ENCODE results near the gene C10orf95.

The C10orf95 gene

DNA sequence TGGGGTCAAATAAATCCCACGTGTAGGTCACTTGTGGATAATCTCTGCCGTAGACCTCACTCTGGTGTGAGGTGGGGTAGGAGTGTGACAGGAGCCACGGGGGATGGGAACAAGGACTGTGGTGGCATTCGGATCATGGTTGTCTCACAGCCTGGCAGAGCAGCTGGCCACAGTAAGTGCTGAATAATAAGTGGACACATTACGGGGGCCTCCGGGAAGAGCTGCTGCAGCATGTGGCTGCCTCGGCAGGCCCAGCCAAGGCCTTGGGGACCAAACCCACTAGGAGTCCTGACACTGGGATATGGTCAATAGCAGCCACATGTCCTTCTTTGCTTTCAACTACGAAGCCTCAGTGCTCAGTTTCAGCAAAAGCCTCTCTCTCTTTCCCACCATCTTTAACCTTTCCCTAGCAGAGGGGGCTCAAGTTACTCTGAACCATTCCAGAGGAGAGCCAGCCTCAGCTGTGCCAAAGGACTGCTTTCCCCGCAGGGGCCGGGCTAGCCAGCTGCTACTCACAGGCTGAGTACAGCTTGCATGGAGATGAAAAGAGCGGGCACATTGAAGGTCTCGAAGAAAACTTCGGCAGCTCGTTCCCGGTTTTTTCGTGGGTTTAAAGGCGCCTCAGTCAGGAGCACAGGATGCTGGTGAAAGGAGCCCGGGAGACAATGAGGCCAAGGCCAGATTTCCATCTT lies 33.9 kb upstream of the C10orf95 start:
- Histone ChIP-seq H2AFZ (ENCODE audit: low read depth, low read length) (no peak overlapping the region), H3K27me3 (ENCODE audit: control insufficient read depth in 1 of 2, insufficient read depth in 1 of 2, low read length in 2 of 2) (no peaks in the 10 kb centered on the region), H4K8ac (ENCODE audit: low read length) (no peak overlapping the region), H3K4me2 (ENCODE audit: low read length, poor library complexity, severe bottlenecking) (no peak overlapping the region), H3K36me3 (ENCODE audit: control insufficient read depth in 1 of 2, insufficient read depth in 2 of 2, low read depth in 1 of 2, low read length in 2 of 2) (peaks cover 86 to 96% of the 10 kb centered on the region in 2 experiments), H3K23ac (ENCODE audit: low read length in 2 of 2) (no peak overlapping the region), H2AK5ac (ENCODE audit: low read length, severe bottlenecking) (no peak overlapping the region), H3K18ac (ENCODE audit: low read depth in 1 of 2, low read length in 2 of 2) (no peak overlapping the region), H3K4me3 (ENCODE audit: insufficient read depth in 1 of 2, low read depth in 1 of 2, low read length in 2 of 2) (no peak overlapping the region), H3K14ac (ENCODE audit: low read length in 2 of 2) (no peak overlapping the region), H3K9me3 (ENCODE audit: control insufficient read depth, low read length) (no peaks in the 10 kb centered on the region), H4K91ac (ENCODE audit: low read length) (no peak overlapping the region), H3K4me1 (ENCODE audit: control insufficient read depth, insufficient read depth, low read depth, low read length) (no peaks in the 10 kb centered on the region), H2BK15ac (ENCODE audit: low read depth, poor library complexity, severe bottlenecking) (no peak overlapping the region), H3K79me1 (replicated peaks; ENCODE audit: low read length, poor library complexity, severe bottlenecking) (peaks cover 38% of the 10 kb centered on the region), H2BK120ac (ENCODE audit: low read depth, low read length) (no peak overlapping the region), H3K4ac (ENCODE audit: low read depth in 1 of 2, low read length in 2 of 2) (no peak overlapping the region), H3K27ac (ENCODE audit: low read length, poor library complexity, severe bottlenecking) (no peak overlapping the region), H2BK12ac (ENCODE audit: low read length in 2 of 2) (no peak overlapping the region), H2BK5ac (ENCODE audit: low read depth, low read length, poor library complexity, severe bottlenecking) (no peak overlapping the region), H3K9ac (ENCODE audit: low read length) (no peak overlapping the region)
- WGBS: 91% methylated on average over 18 of the region's 18 CpGs
- DNase-seq: no peak

DNA sequence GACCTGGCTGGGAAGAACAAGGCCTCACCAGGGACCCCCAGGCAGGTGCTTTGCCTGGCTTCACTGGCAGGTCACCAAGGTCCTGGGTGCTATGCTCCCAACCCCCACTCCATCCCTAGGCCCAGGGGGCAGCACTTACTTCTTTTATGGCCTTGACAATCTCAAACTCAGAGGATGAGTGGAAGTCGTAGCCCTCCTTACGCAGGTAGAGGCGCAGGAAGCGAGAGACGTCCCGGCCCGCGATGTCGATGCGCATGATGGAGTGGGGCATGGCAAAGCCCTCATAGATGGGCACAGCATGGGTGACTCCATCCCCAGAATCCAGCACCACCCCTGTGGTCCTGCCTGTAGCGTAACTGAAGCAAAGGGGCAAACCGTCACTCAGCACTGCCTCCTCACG lies 32.7 kb upstream of the C10orf95 start:
- no peaks in the 10 kb centered on the region for H3K27me3 ChIP-seq (ENCODE audit: control insufficient read depth in 1 of 2, insufficient read depth in 1 of 2, low read length in 2 of 2)
- no peak overlapping the region for H2BK12ac ChIP-seq (ENCODE audit: low read length in 2 of 2)
- H3K14ac ChIP-seq (ENCODE audit: low read length in 2 of 2): no peak overlapping the region
- H3K4me2 ChIP-seq (ENCODE audit: low read length, poor library complexity, severe bottlenecking): no peak overlapping the region
- 99% methylated on average over 13 of the region's 13 CpGs for WGBS
- H3K9ac ChIP-seq (ENCODE audit: low read length): no peak overlapping the region
- no peak overlapping the region for H3K18ac ChIP-seq (ENCODE audit: low read depth in 1 of 2, low read length in 2 of 2)
- H4K8ac ChIP-seq (ENCODE audit: low read length): no peak overlapping the region
- no peak overlapping the region for H3K23ac ChIP-seq (ENCODE audit: low read length in 2 of 2)
- H2BK15ac ChIP-seq (ENCODE audit: low read depth, poor library complexity, severe bottlenecking): no peak overlapping the region
- no peaks in the 10 kb centered on the region for H3K4me1 ChIP-seq (ENCODE audit: control insufficient read depth, insufficient read depth, low read depth, low read length)
- H2AK5ac ChIP-seq (ENCODE audit: low read length, severe bottlenecking): no peak overlapping the region
- H4K91ac ChIP-seq (ENCODE audit: low read length): no peak overlapping the region
- peaks cover 38% of the 10 kb centered on the region for H3K79me1 ChIP-seq (replicated peaks; ENCODE audit: low read length, poor library complexity, severe bottlenecking)
- H2AFZ ChIP-seq (ENCODE audit: low read depth, low read length): no peak overlapping the region
- peaks cover 98% of the 10 kb centered on the region in 2 experiments for H3K36me3 ChIP-seq (ENCODE audit: control insufficient read depth in 1 of 2, insufficient read depth in 2 of 2, low read depth in 1 of 2, low read length in 2 of 2)
- DNase-seq: no peak
- H2BK120ac ChIP-seq (ENCODE audit: low read depth, low read length): no peak overlapping the region
- no peak overlapping the region for H3K4me3 ChIP-seq (ENCODE audit: insufficient read depth in 1 of 2, low read depth in 1 of 2, low read length in 2 of 2)
- H2BK5ac ChIP-seq (ENCODE audit: low read depth, low read length, poor library complexity, severe bottlenecking): no peak overlapping the region
- H3K27ac ChIP-seq (ENCODE audit: low read length, poor library complexity, severe bottlenecking): no peak overlapping the region
- no peaks in the 10 kb centered on the region for H3K9me3 ChIP-seq (ENCODE audit: control insufficient read depth, low read length)
- no peak overlapping the region for H3K4ac ChIP-seq (ENCODE audit: low read depth in 1 of 2, low read length in 2 of 2)

DNA sequence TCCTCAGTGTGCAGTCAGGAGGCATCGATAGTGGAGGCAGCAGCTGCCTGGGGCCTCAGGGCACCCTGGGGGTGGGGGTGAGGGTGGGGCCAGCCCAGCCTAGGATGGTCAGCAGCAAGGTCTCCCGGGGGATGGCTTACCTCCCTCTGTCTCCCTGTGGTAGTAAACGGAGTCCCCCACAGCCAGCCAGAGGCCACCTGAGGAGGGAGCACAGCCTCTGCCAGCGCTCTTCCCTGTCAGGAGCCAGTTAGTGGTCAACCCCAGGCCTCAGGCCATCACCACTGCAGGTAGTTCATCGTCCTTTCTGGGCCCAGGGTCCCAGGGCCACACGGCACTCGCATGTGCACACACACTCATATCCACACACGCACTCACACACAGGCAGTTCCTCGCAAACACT lies 29.1 kb upstream of the C10orf95 start:
- peaks cover 66 to 69% of the 10 kb centered on the region in 2 experiments for H3K36me3 ChIP-seq (ENCODE audit: control insufficient read depth in 1 of 2, insufficient read depth in 2 of 2, low read depth in 1 of 2, low read length in 2 of 2)
- H4K91ac ChIP-seq (ENCODE audit: low read length): no peak overlapping the region
- no peak overlapping the region for H2BK12ac ChIP-seq (ENCODE audit: low read length in 2 of 2)
- H3K4me1 ChIP-seq (ENCODE audit: control insufficient read depth, insufficient read depth, low read depth, low read length): peaks cover 2% of the 10 kb centered on the region
- no peak overlapping the region for H2BK15ac ChIP-seq (ENCODE audit: low read depth, poor library complexity, severe bottlenecking)
- no peak for DNase-seq
- H3K14ac ChIP-seq (ENCODE audit: low read length in 2 of 2): no peak overlapping the region
- no peak overlapping the region for H3K4me3 ChIP-seq (ENCODE audit: insufficient read depth in 1 of 2, low read depth in 1 of 2, low read length in 2 of 2)
- H3K9me3 ChIP-seq (ENCODE audit: control insufficient read depth, low read length): no peaks in the 10 kb centered on the region
- no peak overlapping the region for H4K8ac ChIP-seq (ENCODE audit: low read length)
- no peak overlapping the region for H2BK120ac ChIP-seq (ENCODE audit: low read depth, low read length)
- H3K9ac ChIP-seq (ENCODE audit: low read length): no peak overlapping the region
- H2AFZ ChIP-seq (ENCODE audit: low read depth, low read length): no peak overlapping the region
- H3K27me3 ChIP-seq (ENCODE audit: control insufficient read depth in 1 of 2, insufficient read depth in 1 of 2, low read length in 2 of 2): no peaks in the 10 kb centered on the region
- no peak overlapping the region for H3K27ac ChIP-seq (ENCODE audit: low read length, poor library complexity, severe bottlenecking)
- no peak overlapping the region for H3K4ac ChIP-seq (ENCODE audit: low read depth in 1 of 2, low read length in 2 of 2)
- no peak overlapping the region for H3K18ac ChIP-seq (ENCODE audit: low read depth in 1 of 2, low read length in 2 of 2)
- no peak overlapping the region for H3K4me2 ChIP-seq (ENCODE audit: low read length, poor library complexity, severe bottlenecking)
- peaks cover 21% of the 10 kb centered on the region for H3K79me1 ChIP-seq (replicated peaks; ENCODE audit: low read length, poor library complexity, severe bottlenecking)
- no peak overlapping the region for H3K23ac ChIP-seq (ENCODE audit: low read length in 2 of 2)
- WGBS: 99% methylated on average over 9 of the region's 9 CpGs
- H2AK5ac ChIP-seq (ENCODE audit: low read length, severe bottlenecking): no peak overlapping the region
- no peak overlapping the region for H2BK5ac ChIP-seq (ENCODE audit: low read depth, low read length, poor library complexity, severe bottlenecking)

DNA sequence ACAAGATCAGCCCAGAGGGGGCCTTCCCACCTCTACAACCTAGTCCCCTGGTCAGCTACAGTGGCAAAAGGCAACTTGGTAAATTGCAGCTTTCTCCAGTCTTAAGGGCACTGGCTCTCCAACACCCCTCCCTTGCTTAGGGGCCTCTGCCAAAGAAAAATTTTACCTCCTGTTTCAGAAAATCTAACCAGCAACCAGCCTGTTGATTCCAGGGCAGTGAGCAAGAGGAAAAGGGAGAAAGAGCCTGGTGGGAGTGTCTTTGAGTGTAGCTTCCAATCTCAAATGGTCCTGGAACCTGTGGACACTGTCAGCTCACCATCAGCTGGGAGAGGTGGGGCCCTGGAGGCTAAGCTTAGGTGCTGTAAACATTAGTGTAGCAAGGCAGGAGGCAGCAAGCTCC lies 28.3 kb upstream of the C10orf95 start:
- Histone ChIP-seq H2BK5ac (ENCODE audit: low read depth, low read length, poor library complexity, severe bottlenecking) (no peak overlapping the region), H3K9ac (ENCODE audit: low read length) (no peak overlapping the region), H3K27me3 (ENCODE audit: control insufficient read depth in 1 of 2, insufficient read depth in 1 of 2, low read length in 2 of 2) (no peaks in the 10 kb centered on the region), H3K9me3 (ENCODE audit: control insufficient read depth, low read length) (no peaks in the 10 kb centered on the region), H3K18ac (ENCODE audit: low read depth in 1 of 2, low read length in 2 of 2) (no peak overlapping the region), H2AK5ac (ENCODE audit: low read length, severe bottlenecking) (no peak overlapping the region), H2BK15ac (ENCODE audit: low read depth, poor library complexity, severe bottlenecking) (no peak overlapping the region), H3K23ac (ENCODE audit: low read length in 2 of 2) (no peak overlapping the region), H2AFZ (ENCODE audit: low read depth, low read length) (no peak overlapping the region), H4K8ac (ENCODE audit: low read length) (no peak overlapping the region), H3K4me2 (ENCODE audit: low read length, poor library complexity, severe bottlenecking) (no peak overlapping the region), H3K4ac (ENCODE audit: low read depth in 1 of 2, low read length in 2 of 2) (no peak overlapping the region), H3K36me3 (ENCODE audit: control insufficient read depth in 1 of 2, insufficient read depth in 2 of 2, low read depth in 1 of 2, low read length in 2 of 2) (peaks cover 59 to 62% of the 10 kb centered on the region in 2 experiments), H3K79me1 (replicated peaks; ENCODE audit: low read length, poor library complexity, severe bottlenecking) (peaks cover 14% of the 10 kb centered on the region), H3K14ac (ENCODE audit: low read length in 2 of 2) (no peak overlapping the region), H4K91ac (ENCODE audit: low read length) (no peak overlapping the region), H3K4me3 (ENCODE audit: insufficient read depth in 1 of 2, low read depth in 1 of 2, low read length in 2 of 2) (no peak overlapping the region), H2BK12ac (ENCODE audit: low read length in 2 of 2) (no peak overlapping the region), H2BK120ac (ENCODE audit: low read depth, low read length) (no peak overlapping the region), H3K27ac (ENCODE audit: low read length, poor library complexity, severe bottlenecking) (no peak overlapping the region), H3K4me1 (ENCODE audit: control insufficient read depth, insufficient read depth, low read depth, low read length) (peaks cover 2% of the 10 kb centered on the region)
- DNase-seq: no peak
